HL-60 (cell line): ENCODE data around the gene AQP1.
A peak's percentile ranks its signal among the peaks of the same experiment; 100 is the strongest.

Experiments
- DNase-seq, 2 experiments: peaks; one replicate each; pipeline ENCODE4 v3.0.0-alpha.2; 2010 to 2020; ENCODE audit warnings: low read depth in 1 of 2, low spot score in 1 of 2
- H3K27ac ChIP-seq: fragments of 250-450 bp; sonication (Bioruptor Pico); replicated peaks from 2 replicates; pipeline ENCODE4 v1.5.1; 2020; ENCODE audit warnings: mild to moderate bottlenecking, moderate library complexity
- H3K27me3 ChIP-seq: fragments of 250-450 bp; sonication (Bioruptor Pico); 2 replicates; pipeline ENCODE4 v1.5.1; 2021; ENCODE audit warnings: mild to moderate bottlenecking, moderate library complexity; ENCODE audit not compliant: insufficient read depth, poor library complexity, severe bottlenecking
- H3K4me3 ChIP-seq: replicated peaks from 2 replicates; pipeline ENCODE4 v1.5.1; 2011; ENCODE audit warnings: mild to moderate bottlenecking, control low read depth, low read length; ENCODE audit not compliant: insufficient read depth
- CTCF ChIP-seq: IDR thresholded peaks from one replicate; pipeline ENCODE4 v1.5.1; 2011; ENCODE audit warnings: low read length, control low read depth, inconsistent platforms; ENCODE audit not compliant: insufficient read depth
- GABPA ChIP-seq: IDR thresholded peaks from 2 replicates; pipeline ENCODE4 v1.6.1; 2012; ENCODE audit warnings: low read depth
- POLR2AphosphoS5 ChIP-seq: IDR thresholded peaks from 2 replicates; pipeline ENCODE4 v1.6.1; 2012; ENCODE audit warnings: low read depth
- REST ChIP-seq: IDR thresholded peaks from 2 replicates; pipeline ENCODE4 v1.6.1; 2012; ENCODE audit warnings: low read depth; ENCODE audit not compliant: insufficient replicate concordance
- SPI1 ChIP-seq: IDR thresholded peaks from 2 replicates; pipeline ENCODE4 v1.6.1; 2012; ENCODE audit warnings: low read depth, mild to moderate bottlenecking, borderline replicate concordance

AQP1 gene

DNA sequence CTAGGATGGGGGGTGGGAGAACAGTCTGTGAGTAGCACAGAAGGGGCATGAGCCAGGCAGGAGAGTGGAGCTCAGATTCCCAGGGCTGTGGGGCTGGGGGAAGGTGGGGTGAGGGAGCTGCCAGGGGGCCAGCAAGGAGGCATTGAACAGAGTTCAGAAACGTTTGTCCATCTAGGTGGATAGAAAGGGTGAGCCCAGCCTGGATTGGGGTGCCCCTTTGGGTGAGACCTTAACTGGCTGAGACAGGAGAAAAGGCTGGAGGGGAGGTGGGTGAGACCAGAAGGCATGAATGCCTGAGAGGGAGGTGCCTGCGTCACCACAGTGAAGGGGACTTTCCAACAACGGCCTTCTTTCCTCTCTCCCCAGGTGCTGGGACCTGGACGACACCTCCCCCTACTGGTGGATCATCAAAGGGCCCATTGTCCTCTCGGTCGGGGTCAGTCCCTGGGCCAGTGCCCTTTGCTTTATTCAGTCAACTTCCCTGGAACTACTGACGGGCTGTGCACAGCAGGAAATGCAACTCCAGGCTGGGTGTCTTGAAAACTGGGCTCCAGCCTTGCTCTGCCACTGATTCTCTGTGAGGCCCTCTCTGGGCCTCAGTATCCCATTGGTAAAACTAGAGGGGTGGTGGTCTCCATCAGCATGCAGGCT lies 63.1 kb downstream of the AQP1 start:
- peak; percentile 13 to 36 for DNase-seq
- H3K4me3 ChIP-seq: no peak overlapping the region
- no peak for TF ChIP-seq POLR2AphosphoS5
- no peak for TF ChIP-seq SPI1
- TF ChIP-seq GABPA: no peak
- peak; percentile 51 for TF ChIP-seq CTCF
- no peak for TF ChIP-seq REST
- no peak overlapping the region for H3K27ac ChIP-seq
- H3K27me3 ChIP-seq: no peaks in the 10 kb centered on the region
